Endothelial cell of umbilical vein (primary cell): ENCODE results near the gene JMJD7. TPM values are rescaled to one million over a fixed set of nuclear protein-coding genes. Genes with fewer than 3 reads are reported as not detected.

Source experiments
- BruUV-seq: library from RNA; stranded (reverse); fragments of 400-500 nt; replicated peaks from 2 replicates; lab custom pipeline; 2021; lab: Mats Ljungman, UMichigan
- CTCF ChIA-PET: fragments of 300-600, 350-600 bp; sonication (Branson Sonifier 250); formaldehyde crosslinking; loops from one replicate; lab custom pipeline; 2021; ENCODE audit warnings: antibody characterized with exemption, inconsistent platforms; lab: Charles Lee
- POLR2A ChIA-PET: fragments of 300-600, 350-600 bp; sonication (Branson Sonifier 250); formaldehyde crosslinking; loops from one replicate; lab custom pipeline; 2021; ENCODE audit warnings: antibody characterized with exemption, inconsistent platforms; lab: Charles Lee
- DNase-seq: peaks from one replicate; pipeline ENCODE4 v3.0.0-alpha.2; 2011; ENCODE audit warnings: low read depth, low spot score
- FAIRE-seq: peaks from 2 replicates; lab custom pipeline; 2011; peaks lifted over from hg19 to GRCh38; lab: Jason Lieb, UNC
- H2AFZ ChIP-seq: 2 replicates; pipeline ENCODE4 v1.6.0; 2012; ENCODE audit warnings: low read depth, low read length, control low read depth, inconsistent platforms
- H3K27ac ChIP-seq: 2 replicates; pipeline ENCODE4 v1.5.1; 2011; ENCODE audit warnings: low read depth, mild to moderate bottlenecking, control low read depth, low read length, moderate library complexity; ENCODE audit not compliant: insufficient read depth
- H3K27me3 ChIP-seq, 2 experiments: 2 replicates each; pipeline versions ENCODE4 v1.6.0 to v1.6.1; 2011; ENCODE audit warnings: low read length in 2 of 2, mixed read lengths in 1 of 2; ENCODE audit not compliant: control insufficient read depth in 2 of 2, insufficient read depth in 2 of 2
- H3K36me3 ChIP-seq, 2 experiments: 2 replicates in 1 of 2; 3 replicates in 1 of 2; pipeline ENCODE4 v1.5.1; 2011; ENCODE audit warnings: low read length in 2 of 2, mild to moderate bottlenecking in 1 of 2, moderate library complexity in 1 of 2; ENCODE audit not compliant: control insufficient read depth in 2 of 2, insufficient read depth in 2 of 2; ENCODE audit errors: extremely low read depth in 1 of 2
- H3K4me1 ChIP-seq: 3 replicates; pipeline ENCODE4 v1.5.1; 2011; ENCODE audit warnings: mild to moderate bottlenecking, low read length; ENCODE audit not compliant: control insufficient read depth, insufficient read depth; ENCODE audit errors: extremely low read depth
- H3K4me2 ChIP-seq: 2 replicates; pipeline ENCODE4 v1.6.1; 2011; ENCODE audit warnings: low read length, control low read depth, mixed read lengths; ENCODE audit not compliant: insufficient read depth
- H3K4me3 ChIP-seq, 3 experiments: fragments of 200-600 bp in 1 of 3; sonication (generic), shearing (Covaris generic) in 1 of 3; replicated peaks in 1 of 3; 2 replicates each; pipeline ENCODE4 v1.5.1; 2011 to 2016; ENCODE audit warnings: control low read depth in 3 of 3, low read length in 3 of 3, mild to moderate bottlenecking in 2 of 3, inconsistent platforms in 1 of 3, low read depth in 1 of 3, moderate library complexity in 1 of 3; ENCODE audit not compliant: insufficient read depth in 1 of 3
- H3K79me2 ChIP-seq: 2 replicates; pipeline ENCODE4 v1.6.0; 2012; ENCODE audit warnings: low read length, inconsistent platforms; ENCODE audit not compliant: control insufficient read depth, insufficient read depth
- H3K9ac ChIP-seq: replicated peaks from 2 replicates; pipeline ENCODE3; 2011; ENCODE audit warnings: low read length, control low read depth; ENCODE audit not compliant: insufficient read depth; ENCODE audit errors: extremely low read depth
- H3K9me1 ChIP-seq: replicated peaks from 3 replicates; pipeline ENCODE4 v1.6.0; 2011; ENCODE audit warnings: mild to moderate bottlenecking, low read length; ENCODE audit not compliant: control insufficient read depth, insufficient read depth; ENCODE audit errors: extremely low read depth
- H3K9me3 ChIP-seq: replicated peaks from 2 replicates; pipeline ENCODE4 v1.5.1; 2012; ENCODE audit warnings: low read length, inconsistent platforms; ENCODE audit not compliant: control insufficient read depth, insufficient read depth
- H4K20me1 ChIP-seq: replicated peaks from 2 replicates; pipeline ENCODE3; 2011; ENCODE audit warnings: mild to moderate bottlenecking, low read length; ENCODE audit not compliant: control insufficient read depth, insufficient read depth; ENCODE audit errors: extremely low read depth
- EZH2 ChIP-seq: IDR thresholded peaks from 2 replicates; pipeline ENCODE4 v1.6.1; 2012; ENCODE audit warnings: borderline replicate concordance, low read depth, mild to moderate bottlenecking, moderate library complexity, low read length, inconsistent platforms; ENCODE audit not compliant: severe bottlenecking
- FOS ChIP-seq: IDR thresholded peaks from 2 replicates; pipeline ENCODE4 v1.6.1; 2011; ENCODE audit warnings: mild to moderate bottlenecking, low read length, moderate library complexity, borderline replicate concordance; ENCODE audit not compliant: insufficient read depth
- GATA2 ChIP-seq: IDR thresholded peaks from 2 replicates; pipeline ENCODE4 v1.7.0; 2011; ENCODE audit warnings: low read depth, mild to moderate bottlenecking, moderate library complexity, mixed read lengths, low read length; ENCODE audit not compliant: insufficient read length, insufficient read depth
- JUN ChIP-seq: IDR thresholded peaks from 2 replicates; pipeline ENCODE4 v1.6.1; 2011; ENCODE audit warnings: borderline replicate concordance, low read depth; ENCODE audit not compliant: insufficient read length, insufficient read depth
- MYC ChIP-seq: IDR thresholded peaks from one replicate; pipeline ENCODE4 v1.6.1; 2011; ENCODE audit warnings: mild to moderate bottlenecking, low read depth, low read length
- POLR2A ChIP-seq: IDR thresholded peaks from 2 replicates; pipeline ENCODE4 v1.6.1; 2012; ENCODE audit warnings: low read depth, mild to moderate bottlenecking, control low read depth, low read length
- POLR2AphosphoS5 ChIP-seq: IDR thresholded peaks from 2 replicates; pipeline ENCODE4 v1.6.1; 2012; ENCODE audit warnings: low read depth, mild to moderate bottlenecking, control low read depth, low read length, moderate library complexity; ENCODE audit not compliant: insufficient read depth
- dilution Hi-C: fragments of 300-500 bp; cut with MboI; formaldehyde crosslinking; loops from one replicate; pipeline ENCODE4 v1.15.0; 2019; ENCODE audit warnings: low sequenced_read_pairs; ENCODE audit not compliant: extremely low pct_ligation_motif_present
- intact Hi-C: fragments of 100-400 bp; cut with micrococcal nuclease; formaldehyde crosslinking; loops from one replicate; pipeline ENCODE4 v1.10.0; 2022
- polyA plus RNA-seq, 4 experiments: library from polyadenylated mRNA; depleted of rRNA in 3 of 4; stranded (reverse) in 3 of 4; unstranded in 1 of 4; fragments of >200 nt; gene quantifications; 2 replicates each; pipeline versions ENCODE4 v1.2.1 to v1.2.3, GENCODE V29; 2011 to 2012; ENCODE audit warnings: missing spikeins in 1 of 4
- total RNA-seq: library from RNA; stranded (reverse); gene quantifications from 2 replicates; pipeline ENCODE4 v1.2.3, GENCODE V29; 2021
- TF ChIP-seq, protein P1 (sequence below), 2 donors: IDR thresholded peaks; 1 replicate in 1 of 2; 2 replicates in 1 of 2; pipeline ENCODE4 v1.5.1; 2011; ENCODE audit warnings: low read length in 2 of 2, mild to moderate bottlenecking in 2 of 2, moderate library complexity in 2 of 2, control low read depth in 1 of 2, inconsistent platforms in 1 of 2, low read depth in 1 of 2; ENCODE audit not compliant: insufficient read depth in 1 of 2; ENCODE audit errors: extremely low read depth in 1 of 2
- TF ChIP-seq, protein P2 (sequence below): IDR thresholded peaks from 2 replicates; pipeline ENCODE4 v1.6.1; 2011; ENCODE audit not compliant: insufficient read depth, insufficient read length

JMJD7 gene
- total and polyA plus RNA-seq, 2 donors (not counting 3 experiments of a cell fraction or from before 2014, with no cell fraction given), result 7.3 to 11.4 TPM

DNA sequence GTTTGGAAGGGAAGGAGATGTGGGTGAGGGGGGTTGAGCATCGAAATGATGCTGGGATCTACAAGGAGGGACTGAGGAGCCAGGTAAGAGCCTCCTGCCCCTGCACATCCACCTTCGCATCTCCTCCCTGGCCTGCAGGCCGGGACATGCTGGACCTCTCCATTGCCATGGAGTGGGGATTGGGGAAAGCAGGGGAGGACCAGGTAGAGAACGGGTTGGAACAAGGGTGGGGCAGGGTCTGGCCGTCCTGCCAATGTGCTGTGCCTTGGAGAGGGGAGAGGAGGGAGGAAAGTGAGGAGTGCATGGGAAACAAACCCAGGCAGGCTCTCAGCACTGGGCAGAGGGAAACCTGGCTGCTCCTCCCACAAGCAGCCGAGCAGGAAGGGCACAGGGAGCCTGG lies 21.3 kb downstream of the JMJD7 start:
- Histone ChIP-seq H3K4me2 (no peak overlapping the region), H3K9me3 (no peaks in the 10 kb centered on the region), H3K9me1 (no peaks in the 10 kb centered on the region), H3K36me3 (peaks cover 6 to 40% of the 10 kb centered on the region in 2 experiments), H2AFZ (no peak overlapping the region), H3K27me3 (no peaks in the 10 kb centered on the region), H3K79me2 (no peaks in the 10 kb centered on the region), H4K20me1 (no peaks in the 10 kb centered on the region), H3K27ac (no peak overlapping the region), H3K4me1 (no peaks in the 10 kb centered on the region), H3K4me3 (no peak overlapping the region), H3K9ac (no peak overlapping the region)
- dilution Hi-C loops, result no loop called here
- ChIA-PET POLR2A (no interaction called here), CTCF (interaction anchor here (0.9 kb wide), 1 partner anchor 55 kb away, joined by 3 read pairs; no protein-coding TSS in a partner anchor)
- no peak for FAIRE-seq
- intact Hi-C loops, result no loop called here
- no peak for DNase-seq
- BruUV-seq, result no TSS peak
- TF ChIP-seq POLR2AphosphoS5 (no peak), MYC (no peak), POLR2A (no peak), JUN (no peak), EZH2 (no peak), GATA2 (no peak), FOS (no peak)
- TF ChIP-seq, protein P1, sequence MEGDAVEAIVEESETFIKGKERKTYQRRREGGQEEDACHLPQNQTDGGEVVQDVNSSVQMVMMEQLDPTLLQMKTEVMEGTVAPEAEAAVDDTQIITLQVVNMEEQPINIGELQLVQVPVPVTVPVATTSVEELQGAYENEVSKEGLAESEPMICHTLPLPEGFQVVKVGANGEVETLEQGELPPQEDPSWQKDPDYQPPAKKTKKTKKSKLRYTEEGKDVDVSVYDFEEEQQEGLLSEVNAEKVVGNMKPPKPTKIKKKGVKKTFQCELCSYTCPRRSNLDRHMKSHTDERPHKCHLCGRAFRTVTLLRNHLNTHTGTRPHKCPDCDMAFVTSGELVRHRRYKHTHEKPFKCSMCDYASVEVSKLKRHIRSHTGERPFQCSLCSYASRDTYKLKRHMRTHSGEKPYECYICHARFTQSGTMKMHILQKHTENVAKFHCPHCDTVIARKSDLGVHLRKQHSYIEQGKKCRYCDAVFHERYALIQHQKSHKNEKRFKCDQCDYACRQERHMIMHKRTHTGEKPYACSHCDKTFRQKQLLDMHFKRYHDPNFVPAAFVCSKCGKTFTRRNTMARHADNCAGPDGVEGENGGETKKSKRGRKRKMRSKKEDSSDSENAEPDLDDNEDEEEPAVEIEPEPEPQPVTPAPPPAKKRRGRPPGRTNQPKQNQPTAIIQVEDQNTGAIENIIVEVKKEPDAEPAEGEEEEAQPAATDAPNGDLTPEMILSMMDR (IDR thresholded peaks at IDR 0.05; ENCODE audit: extremely low read depth in 1 of 2, insufficient read depth in 1 of 2, low read depth in 1 of 2, low read length in 2 of 2), result no peak
- TF ChIP-seq, protein P2, sequence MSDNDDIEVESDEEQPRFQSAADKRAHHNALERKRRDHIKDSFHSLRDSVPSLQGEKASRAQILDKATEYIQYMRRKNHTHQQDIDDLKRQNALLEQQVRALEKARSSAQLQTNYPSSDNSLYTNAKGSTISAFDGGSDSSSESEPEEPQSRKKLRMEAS, result no peak
